GM11168 (cell line): ENCODE data around the gene TPM2.

Experiments
- in situ Hi-C: fragments of 300-500 bp; cut with MboI; formaldehyde crosslinking; loops from one replicate; pipeline ENCODE4 v1.12.0; 2022; ENCODE audit warnings: low sequenced_read_pairs; ENCODE audit not compliant: unreplicated experiment

The TPM2 gene

DNA sequence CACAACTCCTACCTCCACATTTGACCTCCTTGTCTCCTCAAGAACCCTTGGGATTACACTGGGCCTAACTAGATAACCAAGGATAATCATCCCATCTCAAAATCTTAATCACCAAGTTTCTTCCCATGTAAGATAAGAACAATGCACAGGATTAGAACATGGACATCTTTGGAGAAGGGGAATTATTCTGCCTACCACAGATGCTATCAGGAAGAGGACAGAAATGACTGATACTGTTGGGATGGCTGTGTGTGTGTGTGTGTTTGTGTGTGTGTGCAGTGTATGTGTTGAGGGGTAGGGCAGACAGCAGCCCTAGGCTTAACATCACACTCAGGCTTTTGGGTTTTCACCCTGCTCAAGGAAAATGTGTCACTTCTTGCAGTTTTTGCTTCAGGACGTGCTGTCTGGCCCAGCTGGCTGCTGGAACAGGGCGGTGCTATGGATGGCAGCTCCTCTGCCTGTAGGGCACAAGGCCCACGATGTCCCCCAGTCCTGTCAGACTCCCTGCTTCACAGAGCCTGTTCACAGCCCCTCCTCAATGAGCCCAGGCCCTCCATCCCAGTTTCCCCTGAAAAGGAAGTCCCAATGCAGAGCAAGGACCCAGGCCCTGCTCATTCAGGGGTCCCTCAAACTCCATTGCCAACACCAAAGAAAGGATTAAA is 8.3 kb downstream of the TPM2 start:
- in situ Hi-C loops, result no loop called here

- in situ Hi-C loops, result no loop called here
Observed at GRCh38 chr9:35680331-35681105, 9.2 kb downstream of the TPM2 start.

DNA sequence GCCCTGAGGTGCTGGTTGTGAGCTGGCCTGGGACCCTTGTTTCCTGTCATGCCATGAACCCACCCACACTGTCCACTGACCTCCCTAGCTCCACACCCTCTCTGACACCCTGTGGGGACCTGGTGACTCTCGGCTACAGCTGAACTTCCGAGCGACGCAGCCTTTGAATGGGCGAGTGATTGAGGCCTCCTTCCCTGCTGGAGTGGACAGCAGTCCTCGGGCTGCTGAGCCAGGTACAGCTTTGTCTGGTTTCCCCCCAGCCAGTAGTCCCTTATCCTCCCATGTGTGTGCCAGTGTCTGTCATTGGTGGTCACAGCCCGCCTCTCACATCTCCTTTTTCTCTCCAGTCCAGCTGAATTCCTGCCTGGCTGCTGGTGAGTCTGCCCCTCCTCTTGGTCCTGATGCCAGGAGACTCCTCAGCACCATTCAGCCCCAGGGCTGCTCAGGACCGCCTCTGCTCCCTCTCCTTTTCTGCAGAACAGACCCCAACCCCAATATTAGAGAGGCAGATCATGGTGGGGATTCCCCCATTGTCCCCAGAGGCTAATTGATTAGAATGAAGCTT is 9.9 kb downstream of the TPM2 start:
- in situ Hi-C loops, result no loop called here

- in situ Hi-C loops, result no loop called here
Observed at GRCh38 chr9:35679091-35679490, 10.6 kb downstream of the TPM2 start.

DNA sequence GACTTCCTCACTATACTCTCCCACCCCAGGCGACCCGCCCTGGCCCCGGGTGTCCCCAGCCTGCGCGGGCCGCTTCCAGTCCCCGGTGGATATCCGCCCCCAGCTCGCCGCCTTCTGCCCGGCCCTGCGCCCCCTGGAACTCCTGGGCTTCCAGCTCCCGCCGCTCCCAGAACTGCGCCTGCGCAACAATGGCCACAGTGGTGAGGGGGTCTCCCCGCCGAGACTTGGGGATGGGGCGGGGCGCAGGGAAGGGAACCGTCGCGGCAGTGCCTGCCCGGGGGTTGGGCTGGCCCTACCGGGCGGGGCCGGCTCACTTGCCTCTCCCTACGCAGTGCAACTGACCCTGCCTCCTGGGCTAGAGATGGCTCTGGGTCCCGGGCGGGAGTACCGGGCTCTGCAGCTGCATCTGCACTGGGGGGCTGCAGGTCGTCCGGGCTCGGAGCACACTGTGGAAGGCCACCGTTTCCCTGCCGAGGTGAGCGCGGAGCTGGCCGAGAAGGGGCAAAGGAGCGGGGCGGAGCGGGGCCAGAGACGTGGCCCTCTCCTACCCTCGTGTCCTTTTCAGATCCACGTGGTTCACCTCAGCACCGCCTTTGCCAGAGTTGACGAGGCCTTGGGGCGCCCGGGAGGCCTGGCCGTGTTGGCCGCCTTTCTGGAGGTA is 13.9 kb downstream of the TPM2 start:
- in situ Hi-C loops, result no loop called here

DNA sequence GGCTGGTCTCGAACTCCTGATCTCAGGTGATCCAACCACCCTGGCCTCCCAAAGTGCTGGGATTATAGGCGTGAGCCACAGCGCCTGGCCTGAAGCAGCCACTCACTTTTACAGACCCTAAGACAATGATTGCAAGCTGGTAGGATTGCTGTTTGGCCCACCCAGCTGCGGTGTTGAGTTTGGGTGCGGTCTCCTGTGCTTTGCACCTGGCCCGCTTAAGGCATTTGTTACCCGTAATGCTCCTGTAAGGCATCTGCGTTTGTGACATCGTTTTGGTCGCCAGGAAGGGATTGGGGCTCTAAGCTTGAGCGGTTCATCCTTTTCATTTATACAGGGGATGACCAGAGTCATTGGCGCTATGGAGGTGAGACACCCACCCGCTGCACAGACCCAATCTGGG is 14.5 kb downstream of the TPM2 start:
- in situ Hi-C loops, result no loop called here

GRCh38 chr9:35674025-35674361 is 15.7 kb downstream of the TPM2 start:
- in situ Hi-C loops, result no loop called here

GRCh38 chr9:35673132-35674024 is 16.3 kb downstream of the TPM2 start, which contains the start of gene CA9:
Gene CA9, plus strand, starts transcription at chr9:35673928. Its CDS starts 32 bp downstream, at chr9:35673960.
- in situ Hi-C loops, result no loop called here

DNA sequence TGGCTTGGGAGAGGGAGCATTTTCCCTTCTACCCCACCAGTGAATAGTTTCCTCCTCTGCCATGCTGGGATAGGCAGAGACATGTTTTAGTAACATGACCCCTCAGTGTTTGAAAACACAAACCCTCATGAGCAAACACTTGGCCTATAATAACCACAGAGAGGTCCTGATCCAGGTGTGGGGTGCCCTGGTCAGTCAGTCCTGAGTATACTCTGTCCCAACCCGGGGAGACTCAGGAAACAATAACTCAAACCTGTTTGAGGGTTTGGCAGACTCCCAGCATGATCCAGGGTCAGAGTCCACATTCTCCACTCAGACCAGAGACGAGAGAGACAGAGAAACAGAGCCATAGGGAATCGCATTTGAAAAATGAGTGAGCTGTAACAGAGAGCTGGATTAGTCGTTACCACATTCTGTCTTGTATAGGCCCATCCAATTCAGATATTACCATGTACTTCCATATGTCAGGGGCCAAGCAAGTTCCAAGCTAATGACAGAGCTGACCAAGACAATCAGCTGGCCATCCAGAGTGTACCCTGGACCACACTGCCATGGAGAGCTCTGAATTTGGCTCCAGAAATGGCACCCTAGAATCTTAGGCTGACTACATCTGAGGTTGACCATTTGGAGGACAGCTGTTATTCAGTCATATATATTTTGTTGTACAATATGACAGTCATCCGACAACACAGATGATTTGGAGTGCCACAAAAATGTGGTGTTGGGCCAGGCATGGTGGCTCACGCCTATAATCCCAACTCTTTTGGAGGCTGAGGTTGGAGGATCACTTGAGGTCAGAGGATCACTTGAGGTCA is 20.2 kb downstream of the TPM2 start:
- in situ Hi-C loops, result no loop called here

DNA sequence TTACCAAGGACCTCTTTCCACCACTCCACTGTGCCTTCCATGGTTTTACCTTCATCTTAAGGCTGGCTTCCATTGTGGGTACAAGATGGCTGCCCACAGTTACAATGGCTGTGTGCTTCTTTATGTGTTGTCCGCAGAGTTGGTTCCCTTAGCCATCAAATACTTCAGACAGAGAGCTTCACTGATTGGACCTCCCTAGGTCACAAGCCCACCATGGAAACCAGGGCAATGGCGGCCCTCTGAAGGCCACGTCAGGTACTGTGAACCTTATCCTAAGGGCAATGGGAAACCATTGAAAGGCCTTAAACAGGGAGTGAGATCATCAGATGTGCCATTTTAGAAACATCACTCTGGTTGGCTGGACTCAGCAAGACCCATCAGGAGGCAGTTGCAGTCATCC is 21.8 kb downstream of the TPM2 start:
- in situ Hi-C loops, result no loop called here

GRCh38 chr9:35666549-35666948 is 23.2 kb downstream of the TPM2 start:
- in situ Hi-C loops, result no loop called here

DNA sequence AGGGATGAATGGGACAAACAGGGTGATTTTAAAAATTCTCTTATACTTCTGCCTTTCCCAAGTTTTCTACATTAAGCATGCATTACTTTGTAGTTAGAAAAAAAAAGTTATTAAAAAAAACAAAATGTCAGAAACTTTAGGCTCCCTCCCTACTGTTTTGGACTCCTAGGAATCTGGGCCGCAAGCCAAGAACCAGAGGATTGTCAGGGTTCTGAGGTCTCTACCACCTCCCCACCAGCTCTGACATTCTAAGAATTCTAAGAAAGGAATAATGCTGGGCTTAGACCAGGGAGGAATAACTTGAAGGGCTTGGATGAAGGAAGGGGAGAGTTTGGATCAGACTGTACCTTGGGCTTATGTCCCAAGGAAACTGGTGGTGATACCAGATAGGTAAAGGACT is 23.7 kb downstream of the TPM2 start:
- in situ Hi-C loops, result no loop called here

DNA sequence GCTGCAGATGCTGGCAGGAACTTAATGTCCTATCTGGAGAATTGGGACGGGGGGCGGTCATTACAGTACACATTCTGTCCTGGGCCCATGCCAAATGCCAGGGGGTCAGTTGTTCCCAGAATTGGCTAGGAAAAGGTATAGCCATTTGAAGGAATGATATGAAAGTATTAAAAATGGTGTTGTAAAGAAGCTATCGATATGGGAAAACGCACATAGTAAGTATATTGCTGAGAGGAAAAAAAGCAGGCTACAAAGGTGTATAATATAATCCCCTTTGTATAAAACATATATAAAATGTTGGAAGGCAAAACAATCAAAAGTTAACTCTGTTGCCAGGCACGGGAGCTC is 24.3 kb downstream of the TPM2 start:
- in situ Hi-C loops, result no loop called here

- in situ Hi-C loops, result no loop called here
Observed at GRCh38 chr9:35664531-35665470, 24.9 kb downstream of the TPM2 start, which contains the start of gene ARHGEF39. Gene ARHGEF39, minus strand, starts transcription at chr9:35665195. Its CDS starts 26 bp downstream, at chr9:35665169.

- in situ Hi-C loops, result no loop called here
Observed at GRCh38 chr9:35662437-35662836, 27.3 kb downstream of the TPM2 start.

GRCh38 chr9:35661756-35662350 is 27.9 kb downstream of the TPM2 start:
- in situ Hi-C loops, result no loop called here

DNA sequence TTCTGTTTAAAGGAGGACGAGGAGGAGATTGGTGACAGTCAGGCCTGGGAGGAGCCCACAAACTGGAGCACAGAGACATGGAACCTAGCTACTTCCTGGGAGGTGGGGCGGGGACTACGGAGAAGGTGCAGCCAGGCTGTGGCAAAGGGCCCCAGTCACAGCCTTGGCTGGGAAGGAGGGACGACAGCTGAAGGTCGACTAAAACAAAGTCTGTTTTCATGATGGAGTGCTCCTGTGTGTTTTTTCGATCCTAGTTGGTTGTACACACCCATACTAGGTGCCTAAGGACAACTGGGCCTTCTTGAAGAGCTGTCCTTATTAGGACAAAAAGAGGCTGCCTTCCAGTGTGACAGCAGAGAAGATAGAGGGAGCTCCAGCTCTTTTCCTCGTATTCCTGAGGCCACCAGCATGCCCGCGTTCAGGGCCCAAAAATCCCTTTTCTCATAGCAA is 28.7 kb downstream of the TPM2 start:
- in situ Hi-C loops, result no loop called here

DNA sequence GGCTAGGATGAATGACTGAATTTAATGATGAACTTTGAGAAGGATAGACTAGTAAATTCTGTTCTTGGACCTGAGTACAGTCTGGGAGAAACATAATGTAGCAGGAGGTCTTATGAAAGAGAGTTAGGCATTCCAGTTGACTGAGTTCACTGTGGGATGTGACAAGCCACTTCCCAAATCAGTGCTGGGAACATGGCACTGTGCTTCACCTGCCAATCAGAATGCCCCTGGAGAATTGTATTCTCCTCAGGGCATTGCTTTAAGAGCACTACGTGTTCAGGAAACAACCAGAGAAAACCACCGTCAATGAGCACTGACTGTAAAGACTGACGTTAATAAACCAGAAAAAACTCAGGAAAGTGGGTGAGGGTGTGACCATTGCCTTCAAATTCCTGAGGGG is 30.4 kb downstream of the TPM2 start:
- in situ Hi-C loops, result no loop called here
